Measurements from ENCODE around the gene DUS1L.

- TF ChIP-seq CTCF (IDR thresholded peaks at IDR 0.05) (no peak), NFIC (IDR thresholded peaks at IDR 0.05; ENCODE audit: borderline replicate concordance) (no peak), RAD21 (IDR thresholded peaks at IDR 0.05; ENCODE audit: low read length) (no peak), POLR2AphosphoS5 (IDR thresholded peaks at IDR 0.05; ENCODE audit: low read depth, low read length) (no peak), MAX (IDR thresholded peaks at IDR 0.05; ENCODE audit: low read depth) (no peak), TEAD4 (IDR thresholded peaks at IDR 0.05; ENCODE audit: borderline replicate concordance, insufficient read depth) (no peak), EP300 (IDR thresholded peaks at IDR 0.05; ENCODE audit: borderline replicate concordance in 1 of 2, low read depth in 1 of 2, low read length in 1 of 2) (no peak)
These were observed 1.9 kb downstream of the DUS1L start for GRCh38 chr17:82063424-82064415.
